GM12872 (cell line): ENCODE data around the gene STARD13.

ENCODE experiments used
- TF ChIP-seq, protein P1 (sequence below): IDR thresholded peaks from 3 replicates; pipeline ENCODE4 v1.5.1; 2011; ENCODE audit warnings: low read depth, mild to moderate bottlenecking, low read length, moderate library complexity; ENCODE audit not compliant: insufficient read depth

STARD13 gene

GRCh38 chr13:33235564-33235963, 50.0 kb downstream of the STARD13 start:
- TF ChIP-seq, protein P1, sequence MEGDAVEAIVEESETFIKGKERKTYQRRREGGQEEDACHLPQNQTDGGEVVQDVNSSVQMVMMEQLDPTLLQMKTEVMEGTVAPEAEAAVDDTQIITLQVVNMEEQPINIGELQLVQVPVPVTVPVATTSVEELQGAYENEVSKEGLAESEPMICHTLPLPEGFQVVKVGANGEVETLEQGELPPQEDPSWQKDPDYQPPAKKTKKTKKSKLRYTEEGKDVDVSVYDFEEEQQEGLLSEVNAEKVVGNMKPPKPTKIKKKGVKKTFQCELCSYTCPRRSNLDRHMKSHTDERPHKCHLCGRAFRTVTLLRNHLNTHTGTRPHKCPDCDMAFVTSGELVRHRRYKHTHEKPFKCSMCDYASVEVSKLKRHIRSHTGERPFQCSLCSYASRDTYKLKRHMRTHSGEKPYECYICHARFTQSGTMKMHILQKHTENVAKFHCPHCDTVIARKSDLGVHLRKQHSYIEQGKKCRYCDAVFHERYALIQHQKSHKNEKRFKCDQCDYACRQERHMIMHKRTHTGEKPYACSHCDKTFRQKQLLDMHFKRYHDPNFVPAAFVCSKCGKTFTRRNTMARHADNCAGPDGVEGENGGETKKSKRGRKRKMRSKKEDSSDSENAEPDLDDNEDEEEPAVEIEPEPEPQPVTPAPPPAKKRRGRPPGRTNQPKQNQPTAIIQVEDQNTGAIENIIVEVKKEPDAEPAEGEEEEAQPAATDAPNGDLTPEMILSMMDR = no peak

DNA sequence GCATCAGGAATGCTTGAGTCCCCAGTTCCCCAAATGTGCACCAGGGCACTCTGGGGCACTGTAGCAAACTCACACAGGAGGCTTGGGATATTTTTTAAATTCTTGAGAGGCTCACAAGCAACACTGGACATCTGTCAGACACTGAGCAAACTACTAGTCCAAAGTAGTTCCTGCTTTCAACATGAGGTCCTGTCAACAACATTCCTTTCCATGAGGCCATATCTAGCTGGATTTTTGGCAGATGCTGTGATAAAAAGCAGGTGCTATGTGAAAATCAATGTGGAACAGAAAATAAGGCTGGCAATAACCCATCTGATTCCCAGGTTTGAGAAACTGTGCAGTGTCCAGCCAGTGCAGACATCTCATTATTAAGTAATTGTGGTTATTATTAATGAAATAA, 50.5 kb downstream of the STARD13 start:
- TF ChIP-seq, protein P1 = no peak

DNA sequence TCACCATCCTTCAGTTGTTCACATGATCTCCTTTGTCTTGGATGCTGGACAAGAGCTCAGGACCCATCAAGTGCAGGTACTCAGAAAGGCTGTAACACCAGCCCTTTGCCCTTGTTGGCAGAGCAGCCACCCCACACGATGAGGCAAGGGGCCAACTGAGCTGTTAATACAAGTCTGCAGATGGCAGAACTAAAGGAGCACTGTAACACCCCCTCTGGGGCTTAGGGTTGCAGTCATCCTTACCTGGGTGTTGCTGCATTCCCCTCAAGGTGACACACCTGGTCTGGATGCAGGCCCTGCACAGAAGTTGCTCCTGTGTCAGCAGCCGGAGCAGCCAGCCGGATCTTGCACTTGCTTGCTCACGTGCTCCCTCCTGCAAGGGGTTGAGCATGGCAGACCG, 52.0 kb downstream of the STARD13 start:
- TF ChIP-seq, protein P1 = no peak

GRCh38 chr13:33232883-33233282, 52.7 kb downstream of the STARD13 start:
- TF ChIP-seq, protein P1 = no peak

DNA sequence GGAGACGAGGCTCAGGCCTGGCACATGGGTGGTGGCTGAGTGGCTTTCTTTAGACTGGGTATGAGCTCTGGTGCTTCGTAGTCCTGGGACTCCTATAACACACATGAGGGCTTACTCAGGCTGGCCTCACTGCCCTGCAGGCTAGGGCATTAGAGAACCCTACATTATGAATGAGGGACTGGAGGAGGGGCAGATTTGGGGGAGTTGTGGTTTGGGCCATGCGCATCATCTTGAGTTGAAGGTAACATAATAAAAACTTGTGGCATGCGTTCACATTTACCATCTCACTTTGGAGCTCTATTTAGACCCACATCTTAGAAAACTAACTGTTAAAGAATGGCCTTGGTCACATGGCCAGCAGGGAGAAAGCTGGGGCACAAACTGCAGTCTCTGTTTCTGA, 54.2 kb downstream of the STARD13 start:
- TF ChIP-seq, protein P1 = no peak

- TF ChIP-seq, protein P1 = no peak
These were observed 55.2 kb downstream of the STARD13 start for GRCh38 chr13:33230178-33230881.

GRCh38 chr13:33229446-33230177, 55.9 kb downstream of the STARD13 start:
- TF ChIP-seq, protein P1 = no peak
